ENCODE data around the gene PNPLA3.

The PNPLA3 gene

GRCh38 chr22:43922123-43922522 is 1.5 kb upstream of the PNPLA3 start:
- no peak for DNase-seq (ENCODE audit: low read depth in 2 of 2)

- no peak for DNase-seq (ENCODE audit: low read depth in 2 of 2)
Measured at GRCh38 chr22:43923191-43923590, 414 bp upstream of the PNPLA3 start.

- DNase-seq (ENCODE audit: low read depth in 2 of 2): no peak
Measured at GRCh38 chr22:43924877-43925276, 1.3 kb downstream of the PNPLA3 start.

GRCh38 chr22:43925433-43926348 is 2.1 kb downstream of the PNPLA3 start:
- no peak for DNase-seq (ENCODE audit: low read depth in 2 of 2)

DNA sequence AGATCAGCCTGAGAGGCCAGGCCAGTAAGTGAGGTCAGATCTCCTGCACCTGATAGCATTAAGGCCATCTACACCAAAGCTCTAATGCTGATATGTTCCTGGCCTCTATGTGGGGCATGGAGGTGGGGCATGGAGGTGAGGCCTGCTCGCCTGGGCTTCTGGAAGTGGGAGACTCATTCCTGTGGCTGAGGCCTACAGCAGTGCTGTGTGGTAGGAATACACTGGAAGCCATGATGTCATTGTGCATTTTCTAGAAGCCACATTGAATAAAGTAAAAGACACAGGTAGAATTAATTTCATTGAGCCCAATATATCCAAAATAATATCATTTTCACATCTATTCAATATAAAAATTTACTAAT is 2.7 kb downstream of the PNPLA3 start:
- no peak for DNase-seq (ENCODE audit: low read depth in 2 of 2)

DNA sequence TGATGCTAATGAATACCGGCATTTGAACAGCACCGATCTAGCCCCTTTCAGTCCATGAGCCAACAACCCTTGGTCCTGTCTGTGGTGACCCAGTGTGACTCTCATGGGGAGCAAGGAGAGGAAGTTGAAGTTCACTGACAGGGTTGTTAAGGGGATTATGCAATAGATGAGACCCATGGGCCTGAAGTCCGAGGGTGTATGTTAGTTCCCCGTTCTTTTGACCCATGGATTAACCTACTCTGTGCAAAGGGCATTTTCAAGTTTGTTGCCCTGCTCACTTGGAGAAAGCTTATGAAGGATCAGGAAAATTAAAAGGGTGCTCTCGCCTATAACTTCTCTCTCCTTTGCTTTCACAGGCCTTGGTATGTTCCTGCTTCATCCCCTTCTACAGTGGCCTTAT is 4.9 kb downstream of the PNPLA3 start:
- no peak for DNase-seq (ENCODE audit: low read depth in 2 of 2)

GRCh38 chr22:43928908-43929307 is 5.3 kb downstream of the PNPLA3 start:
- DNase-seq (ENCODE audit: low read depth in 2 of 2): no peak

GRCh38 chr22:43931771-43932170 is 8.2 kb downstream of the PNPLA3 start:
- DNase-seq (ENCODE audit: low read depth in 2 of 2): no peak

DNA sequence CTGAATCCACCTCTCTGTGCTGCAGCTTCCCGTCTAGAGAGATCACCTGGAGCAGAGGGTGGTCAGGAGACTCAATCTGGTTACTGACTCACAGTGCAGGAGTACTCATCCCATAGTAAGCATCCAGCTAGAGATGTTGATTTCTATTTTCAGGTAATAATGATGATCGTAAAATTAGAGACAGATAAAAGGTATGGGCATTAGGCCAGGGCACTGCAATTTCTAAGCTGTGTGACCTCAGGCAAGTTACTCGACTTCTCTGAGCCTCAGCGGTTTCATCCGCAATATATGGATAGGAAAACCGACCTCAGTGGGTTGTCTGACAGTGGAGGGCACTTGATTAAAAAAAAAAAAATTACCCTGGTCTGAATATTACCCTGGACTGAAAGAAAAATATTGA is 17.8 kb downstream of the PNPLA3 start:
- DNase-seq (ENCODE audit: low read depth in 2 of 2): no peak

DNA sequence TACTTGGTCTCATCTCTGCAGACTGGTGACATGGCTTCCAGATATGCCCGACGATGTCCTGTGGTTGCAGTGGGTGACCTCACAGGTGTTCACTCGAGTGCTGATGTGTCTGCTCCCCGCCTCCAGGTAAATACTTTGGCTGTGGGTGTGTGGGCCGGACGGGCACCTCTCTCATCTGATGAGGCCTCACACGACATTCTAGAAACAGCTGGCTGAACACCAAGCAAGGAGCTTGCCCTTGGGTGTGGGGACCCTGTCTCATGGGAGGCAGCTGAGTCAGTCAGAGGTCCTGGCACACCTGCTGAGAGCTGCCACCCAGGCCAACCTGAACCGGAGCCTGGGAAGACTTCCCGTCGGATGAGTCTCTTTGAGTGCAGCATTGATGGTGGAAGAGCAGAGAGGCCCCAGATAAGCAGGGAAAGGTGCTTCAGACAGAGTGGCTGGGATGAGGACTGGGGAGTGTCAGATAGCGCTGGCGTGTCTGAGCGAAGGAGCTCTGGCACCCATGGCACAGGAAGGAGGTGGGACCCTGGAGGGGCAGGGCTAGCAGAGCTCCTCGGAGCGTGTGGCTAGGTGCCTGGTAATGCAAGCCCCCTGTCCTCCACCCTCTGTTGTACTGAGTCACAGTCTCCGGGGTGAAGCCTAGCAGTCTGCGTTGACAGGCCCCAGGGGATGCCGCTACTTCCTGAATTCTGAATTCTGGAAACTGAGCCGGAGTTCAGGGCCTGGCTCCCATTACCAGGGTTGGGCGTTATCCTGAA is 21.2 kb downstream of the PNPLA3 start:
- DNase-seq (ENCODE audit: low read depth in 2 of 2): no peak

DNA sequence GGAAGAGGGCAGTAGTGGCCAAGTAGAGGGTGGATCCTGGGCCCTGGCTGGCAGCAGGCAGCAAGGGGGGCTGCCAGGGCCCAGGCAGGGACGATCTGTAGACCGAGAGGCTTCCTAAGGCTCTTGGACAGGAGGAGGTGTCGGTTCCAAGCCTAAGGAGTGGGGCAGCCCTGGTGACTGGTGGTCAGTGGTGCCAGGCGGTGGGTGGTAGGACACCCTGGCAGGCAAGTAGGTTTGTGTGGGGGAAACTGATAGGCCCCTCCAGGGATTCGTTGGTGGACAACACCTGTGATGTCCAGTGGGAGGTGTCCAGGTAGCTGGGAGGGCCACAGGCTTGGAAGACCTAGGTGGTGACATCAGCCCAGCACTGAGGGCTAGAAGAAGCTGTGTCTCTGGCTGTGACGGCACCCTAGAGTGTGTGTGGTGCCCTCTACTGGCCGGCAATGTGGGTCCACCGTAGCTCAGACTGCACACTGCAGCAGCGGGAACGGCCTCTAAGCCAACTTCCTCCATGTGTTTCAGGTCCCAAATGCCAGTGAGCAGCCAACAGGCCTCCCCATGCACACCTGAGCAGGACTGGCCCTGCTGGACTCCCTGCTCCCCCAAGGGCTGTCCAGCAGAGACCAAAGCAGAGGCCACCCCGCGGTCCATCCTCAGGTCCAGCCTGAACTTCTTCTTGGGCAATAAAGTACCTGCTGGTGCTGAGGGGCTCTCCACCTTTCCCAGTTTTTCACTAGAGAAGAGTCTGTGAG is 22.2 kb downstream of the PNPLA3 start:
- DNase-seq (ENCODE audit: low read depth in 2 of 2): peak; percentile 25 to 43

GRCh38 chr22:43946384-43946667 is 22.7 kb downstream of the PNPLA3 start:
- no peak for DNase-seq (ENCODE audit: low read depth in 2 of 2)

DNA sequence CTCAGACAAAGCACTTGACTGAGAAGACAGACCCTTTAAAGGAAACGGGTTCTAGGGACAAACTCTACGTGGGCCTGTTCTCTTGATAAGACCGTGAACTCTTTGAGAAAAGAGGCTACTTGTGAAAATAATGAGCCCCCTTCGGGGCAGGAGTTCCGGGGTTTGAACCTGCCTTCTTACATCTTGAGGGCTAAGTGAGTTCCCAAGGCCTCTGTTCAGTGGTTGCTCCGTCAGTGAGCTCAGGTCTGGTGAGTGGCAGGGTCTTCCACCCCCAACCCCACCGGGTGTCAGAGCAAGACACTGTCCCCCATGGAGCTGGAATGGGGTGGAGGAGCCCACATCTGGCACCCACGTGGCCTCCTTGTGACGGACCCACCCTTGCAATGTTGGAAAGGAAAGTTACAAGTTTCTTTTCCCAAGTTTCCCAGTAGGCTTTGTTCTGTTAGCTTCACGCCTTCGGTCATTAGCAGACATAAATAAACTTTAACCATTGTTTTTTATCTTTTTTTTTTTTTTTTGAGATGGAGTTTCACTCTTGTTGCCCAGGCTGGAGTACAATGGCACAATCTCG is 25.3 kb downstream of the PNPLA3 start:
- DNase-seq (ENCODE audit: low read depth in 2 of 2): no peak

- no peak for DNase-seq (ENCODE audit: low read depth in 2 of 2)
Measured at GRCh38 chr22:43951391-43951790, 27.8 kb downstream of the PNPLA3 start.

DNA sequence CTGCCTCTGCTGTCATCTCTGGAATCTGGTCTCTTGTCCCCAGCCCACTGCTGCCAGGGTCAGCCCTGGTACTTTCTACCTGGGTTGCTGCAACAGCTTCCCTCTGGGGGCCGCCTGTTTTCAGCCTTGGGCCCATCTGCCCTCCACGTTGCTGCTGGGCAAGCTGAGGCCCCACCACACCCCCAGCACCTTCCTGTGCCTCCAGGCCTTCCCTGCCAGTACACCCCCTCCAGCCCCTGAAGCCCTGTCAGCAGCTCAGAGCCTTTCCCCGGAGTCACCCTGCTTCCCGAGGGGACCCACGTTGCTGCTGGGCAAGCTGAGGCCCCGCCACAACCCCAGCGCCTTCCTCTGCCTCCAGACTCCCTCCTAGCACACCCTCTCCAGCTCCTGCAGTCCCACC is 28.4 kb downstream of the PNPLA3 start:
- DNase-seq (ENCODE audit: low read depth in 2 of 2): no peak

GRCh38 chr22:43953988-43954785 is 30.6 kb downstream of the PNPLA3 start:
- DNase-seq (ENCODE audit: low read depth in 2 of 2): no peak

GRCh38 chr22:43955040-43955882 is 31.7 kb downstream of the PNPLA3 start, which contains the start of gene SAMM50:
Gene SAMM50, plus strand, starts transcription at chr22:43955442. Its CDS starts 136 bp downstream, at chr22:43955578.
- peak; percentile 85 to 89 for DNase-seq (ENCODE audit: low read depth in 2 of 2)

DNA sequence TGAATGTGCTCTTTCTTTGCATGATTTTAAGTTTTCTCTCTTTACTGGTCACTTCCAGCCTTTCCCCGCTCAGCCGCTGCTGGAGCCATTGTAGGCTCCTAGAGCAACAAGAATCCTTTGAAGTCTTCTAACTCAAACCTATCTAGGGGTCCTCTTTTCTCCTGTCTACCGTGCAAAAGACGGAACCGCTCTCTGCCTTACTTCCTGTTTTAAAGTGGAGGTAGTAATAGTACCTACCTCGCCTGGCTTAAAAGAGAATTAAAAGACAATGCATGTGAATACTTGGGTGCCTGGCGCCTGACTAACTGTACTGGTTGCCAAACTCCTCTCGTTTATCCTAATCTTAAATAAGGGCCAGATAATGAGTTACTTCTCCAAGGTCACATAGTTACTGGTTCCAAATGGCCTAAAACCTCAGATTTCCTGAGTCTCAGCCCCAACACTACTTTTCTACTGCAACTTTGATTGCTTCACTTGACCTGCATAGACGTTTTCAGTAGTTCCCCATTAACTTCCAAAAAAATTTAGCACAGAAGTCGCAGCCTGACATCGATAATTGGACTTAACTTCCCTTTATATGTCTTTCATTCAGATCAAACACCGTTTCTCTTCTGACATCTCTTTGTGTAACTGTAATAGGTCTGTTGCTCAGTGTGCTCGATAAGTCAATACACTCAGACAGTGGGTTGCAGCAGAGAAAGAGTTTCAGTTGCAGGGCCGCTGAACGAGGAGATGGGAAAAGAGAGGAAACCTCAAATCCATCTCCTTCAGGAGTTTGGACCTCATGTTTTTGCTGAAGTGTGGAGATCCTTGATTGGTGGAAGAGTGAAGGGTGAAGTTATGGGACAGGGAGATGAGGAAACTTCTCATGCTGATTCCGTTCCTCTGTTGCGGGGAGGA is 32.5 kb downstream of the PNPLA3 start:
- no peak for DNase-seq (ENCODE audit: low read depth in 2 of 2)

GRCh38 chr22:43956805-43957463 is 33.3 kb downstream of the PNPLA3 start:
- no peak for DNase-seq (ENCODE audit: low read depth in 2 of 2)

Measured in stimulated activated CD8-positive, alpha-beta memory T cell treated with anti-CD3 and anti-CD28 coated beads, Interleukin-7, amount 100 ng/mL, for 4 hours (primary cell).